Rectal smooth muscle tissue (tissue), 1 donor: ENCODE data around the gene RIC8B.

ENCODE experiments used
- H3K27ac ChIP-seq: one replicate; pipeline ENCODE4 v1.7.0; 2013; ENCODE audit warnings: low read depth, low read length, inconsistent platforms
- H3K27me3 ChIP-seq: one replicate; pipeline ENCODE4 v1.7.0; 2013; ENCODE audit warnings: low read length; ENCODE audit not compliant: control insufficient read depth, insufficient read depth
- H3K36me3 ChIP-seq: one replicate; pipeline ENCODE4 v1.7.0; 2013; ENCODE audit warnings: low read length; ENCODE audit not compliant: control insufficient read depth, insufficient read depth
- H3K4me1 ChIP-seq: one replicate; pipeline ENCODE4 v1.7.0; 2013; ENCODE audit warnings: low read length; ENCODE audit not compliant: control insufficient read depth, insufficient read depth
- H3K4me3 ChIP-seq: one replicate; pipeline ENCODE4 v1.7.0; 2013; ENCODE audit warnings: low read length
- H3K9ac ChIP-seq: one replicate; pipeline ENCODE4 v1.7.0; 2013; ENCODE audit warnings: low read length

The RIC8B gene

DNA sequence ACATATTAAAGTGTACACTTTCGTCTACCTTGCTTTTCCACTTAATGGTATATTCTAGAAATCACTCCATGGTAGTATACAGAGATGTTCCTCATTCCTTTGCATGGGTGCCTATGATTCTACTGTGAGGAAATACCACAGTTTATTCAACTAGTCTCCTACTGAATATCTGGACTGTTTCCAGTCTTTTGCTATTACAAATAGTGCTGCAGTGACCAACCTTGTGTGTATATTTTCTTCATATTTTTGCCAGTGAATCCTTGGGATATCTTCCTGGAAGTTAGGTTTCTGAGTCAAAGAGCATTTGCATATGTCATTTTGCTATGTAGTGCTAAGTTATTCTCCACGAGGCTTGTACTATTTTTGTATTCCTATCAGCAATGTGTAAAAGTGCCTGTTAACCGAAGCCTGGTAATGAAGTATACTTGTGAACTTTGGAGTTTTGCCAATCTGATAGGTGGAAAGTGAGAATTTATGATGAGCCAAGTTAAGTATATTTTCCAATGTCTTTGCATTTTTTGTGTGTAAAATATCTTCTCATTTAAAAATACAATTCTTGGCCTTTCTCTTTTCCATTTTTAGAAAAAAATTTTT, 149.9 kb downstream of the RIC8B start:
- Histone ChIP-seq H3K27me3 (no peaks in the 10 kb centered on the region), H3K9ac (no peak overlapping the region), H3K4me1 (no peaks in the 10 kb centered on the region), H3K4me3 (no peak overlapping the region), H3K27ac (no peak overlapping the region), H3K36me3 (no peaks in the 10 kb centered on the region)

- no peak overlapping the region for H3K9ac ChIP-seq
- no peaks in the 10 kb centered on the region for H3K27me3 ChIP-seq
- H3K4me3 ChIP-seq: no peak overlapping the region
- H3K27ac ChIP-seq: no peak overlapping the region
- no peaks in the 10 kb centered on the region for H3K4me1 ChIP-seq
- no peaks in the 10 kb centered on the region for H3K36me3 ChIP-seq
Observed at GRCh38 chr12:106926657-106927056, 152.2 kb downstream of the RIC8B start.

- Histone ChIP-seq H3K9ac (no peak overlapping the region), H3K4me1 (no peaks in the 10 kb centered on the region), H3K27ac (no peak overlapping the region), H3K36me3 (no peaks in the 10 kb centered on the region), H3K27me3 (no peaks in the 10 kb centered on the region), H3K4me3 (no peak overlapping the region)
Observed at GRCh38 chr12:106934277-106934676, 159.8 kb downstream of the RIC8B start.
